NCI-H1105 treated with DMSO at 0.1 percent for 48 hours (cell line): Measurements from ENCODE around the gene CNTN5.

Experiments
- DNase-seq: peaks from one replicate; lab custom pipeline; 2025; lab: John Stamatoyannopoulos, UW

CNTN5 gene

DNA sequence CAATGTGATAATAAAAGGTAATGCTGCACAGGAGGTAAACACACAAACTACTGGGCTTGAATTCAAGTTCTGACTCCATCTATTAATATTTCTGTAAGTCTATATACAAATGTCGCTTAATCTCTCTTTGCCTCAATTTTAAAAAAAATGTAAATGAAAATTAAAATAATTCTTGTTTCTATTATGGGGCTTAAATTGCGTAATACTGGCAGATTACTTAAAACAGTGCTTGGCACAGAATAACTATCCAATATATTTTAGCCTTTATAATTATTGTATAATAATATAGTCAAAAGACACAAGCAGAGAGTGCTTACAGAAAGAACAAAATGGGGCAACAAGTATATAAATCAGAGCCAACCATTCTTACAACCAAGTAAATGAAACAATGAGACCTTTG lies 489.1 kb downstream of the CNTN5 start:
- DNase-seq, result no peak

- DNase-seq, result no peak
These were observed 492.6 kb downstream of the CNTN5 start for GRCh38 chr11:99513368-99513767.

- DNase-seq, result no peak
These were observed 498.3 kb downstream of the CNTN5 start for GRCh38 chr11:99519095-99519494.

- no peak for DNase-seq
These were observed 501.9 kb downstream of the CNTN5 start for GRCh38 chr11:99522467-99523173.

DNA sequence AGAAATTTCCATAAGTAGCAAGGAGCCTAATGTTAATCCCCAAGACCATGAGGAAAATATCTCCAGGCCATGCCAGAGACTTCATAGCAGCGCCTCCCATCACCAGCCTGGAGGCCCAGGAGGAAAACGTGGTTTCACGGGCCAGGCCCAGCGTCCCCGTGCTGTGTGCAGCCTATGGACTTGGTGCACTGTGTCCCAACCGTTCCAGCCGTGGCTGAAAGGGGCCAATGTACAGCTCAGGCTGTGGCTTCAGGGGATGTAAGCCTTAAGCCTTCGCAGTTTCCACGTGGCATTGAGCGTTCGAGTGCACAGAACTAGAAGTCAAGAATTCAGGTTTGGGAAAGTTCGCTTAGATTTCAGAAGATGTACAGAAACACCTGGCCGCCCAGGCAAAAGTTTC lies 510.7 kb downstream of the CNTN5 start:
- DNase-seq, result no peak

- no peak for DNase-seq
These were observed 514.1 kb downstream of the CNTN5 start for GRCh38 chr11:99534812-99535211.

- no peak for DNase-seq
These were observed 514.7 kb downstream of the CNTN5 start for GRCh38 chr11:99535406-99535805.

DNA sequence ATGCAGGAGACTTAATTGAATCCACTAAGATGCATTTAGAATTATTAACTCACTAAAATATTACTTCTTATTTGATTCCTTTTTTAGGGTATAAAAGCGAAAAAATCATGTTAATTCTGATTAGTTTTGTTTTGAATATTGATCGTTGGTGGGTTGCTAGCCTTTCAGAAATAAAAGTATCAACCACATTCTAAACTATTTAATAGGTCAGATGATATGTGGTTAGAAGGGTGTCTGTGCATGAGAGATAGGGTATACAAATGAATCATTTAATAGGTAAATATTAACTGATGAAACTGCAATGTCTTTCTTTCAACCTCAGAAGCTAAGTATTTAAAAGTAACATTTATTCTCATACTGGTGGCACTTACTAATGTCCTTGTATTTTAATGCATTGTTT lies 515.1 kb downstream of the CNTN5 start:
- no peak for DNase-seq

GRCh38 chr11:99537681-99538080 lies 516.9 kb downstream of the CNTN5 start:
- no peak for DNase-seq

- no peak for DNase-seq
These were observed 524.9 kb downstream of the CNTN5 start for GRCh38 chr11:99545616-99546015.

DNA sequence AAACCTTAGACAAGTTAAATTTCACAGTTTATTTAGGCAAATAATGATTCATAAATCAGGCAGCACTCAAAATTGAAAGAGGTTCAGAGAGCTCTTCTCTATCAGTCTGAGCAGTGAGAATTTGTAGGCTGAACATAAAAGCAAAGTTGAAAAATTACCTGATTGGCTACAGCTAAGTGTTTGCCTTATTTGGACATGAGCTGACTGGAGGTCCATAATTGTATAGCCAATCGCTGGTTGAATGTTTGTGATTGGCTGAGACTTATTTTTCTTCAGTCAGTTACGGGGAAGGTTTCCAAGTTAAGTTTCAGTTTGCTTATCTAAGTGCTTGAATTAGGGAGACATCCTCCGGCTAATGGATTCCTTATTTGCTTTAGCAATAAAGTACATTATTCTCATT lies 527.5 kb downstream of the CNTN5 start:
- DNase-seq, result no peak

GRCh38 chr11:99554232-99554903 lies 533.6 kb downstream of the CNTN5 start:
- no peak for DNase-seq

DNA sequence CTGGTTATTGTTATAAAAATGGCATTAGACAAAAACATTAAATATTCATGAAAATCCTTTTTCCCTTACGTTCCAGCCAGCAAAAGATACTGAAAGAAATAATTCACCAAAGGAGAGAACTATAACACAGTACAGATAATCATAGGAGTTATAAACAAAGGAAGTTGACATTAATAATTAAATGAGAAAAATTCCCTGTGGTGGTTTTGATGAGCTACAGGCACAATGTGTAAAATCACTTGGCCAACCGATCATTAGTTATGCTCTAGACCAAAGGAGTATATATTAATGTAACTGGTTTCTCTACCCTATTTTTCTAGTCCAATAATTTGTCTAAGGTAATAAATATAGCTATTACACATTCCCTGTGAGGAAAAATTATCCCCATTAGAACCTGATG lies 534.7 kb downstream of the CNTN5 start:
- DNase-seq, result no peak

DNA sequence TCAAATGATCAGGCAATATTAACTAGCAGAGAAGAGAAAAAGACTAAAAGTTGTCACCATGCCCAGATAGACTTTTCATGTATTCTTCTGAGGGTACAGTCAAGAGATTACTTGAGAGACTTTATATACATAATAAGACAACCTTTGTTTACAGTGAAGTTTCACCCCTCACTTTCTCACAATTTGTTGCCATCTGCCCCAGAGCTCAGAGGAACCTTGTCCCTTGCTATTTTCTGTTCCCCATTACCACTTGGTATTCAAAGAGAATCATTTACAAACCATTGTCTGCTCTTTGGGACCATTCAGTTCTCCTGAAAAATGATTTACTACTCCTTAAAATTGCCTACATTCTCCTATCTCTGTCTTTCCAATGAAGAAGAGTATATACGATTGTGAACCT lies 544.6 kb downstream of the CNTN5 start:
- DNase-seq, result no peak

DNA sequence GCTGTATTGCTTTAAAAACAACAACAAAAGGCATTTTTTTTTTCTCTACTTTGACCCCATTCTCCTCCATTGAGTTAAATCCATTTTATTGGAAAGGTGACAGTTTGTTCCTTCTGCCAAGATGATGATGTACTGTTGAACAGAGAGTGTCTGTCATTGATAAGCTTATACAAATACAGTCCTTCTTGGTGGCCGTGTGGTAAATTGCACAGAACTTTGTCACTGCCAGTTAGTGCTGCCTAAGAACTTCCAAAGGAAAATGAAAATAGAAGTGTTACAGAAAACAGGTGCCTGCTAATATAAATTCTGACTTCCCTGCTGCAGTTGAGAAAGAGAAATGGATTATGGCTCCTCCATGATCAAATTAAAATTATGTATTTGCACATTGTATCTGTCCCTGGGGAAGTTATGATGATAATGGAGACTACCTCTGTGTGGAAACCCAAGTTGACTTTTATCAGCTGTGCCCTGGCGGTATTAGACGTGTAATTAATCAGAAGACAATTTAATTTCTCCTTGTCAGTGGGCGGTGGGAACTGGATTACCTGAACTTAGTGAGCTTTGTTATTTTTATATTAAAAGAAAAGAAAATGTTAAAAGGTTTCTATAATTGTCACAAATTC lies 546.7 kb downstream of the CNTN5 start:
- DNase-seq, result no peak

- no peak for DNase-seq
These were observed 548.1 kb downstream of the CNTN5 start for GRCh38 chr11:99568808-99569207.

GRCh38 chr11:99571094-99571493 lies 550.3 kb downstream of the CNTN5 start:
- DNase-seq, result no peak

DNA sequence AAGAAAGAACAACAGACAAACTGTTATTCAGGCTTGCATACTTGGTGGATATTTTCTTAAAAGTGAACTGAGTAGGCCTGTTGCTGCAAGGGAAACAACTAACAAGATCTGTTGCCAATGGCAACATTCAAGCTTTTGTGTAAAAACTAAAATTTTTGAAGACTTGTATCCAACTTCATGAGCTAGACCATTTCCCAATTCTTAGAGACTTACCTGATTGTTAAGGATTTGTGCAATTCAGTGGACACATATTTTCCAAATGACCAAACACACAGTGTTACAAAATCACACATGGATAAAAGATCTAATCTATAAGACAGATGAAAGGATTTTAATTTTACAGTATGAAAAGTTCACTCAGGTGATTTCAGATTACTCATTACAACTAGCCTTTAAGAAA lies 564.1 kb downstream of the CNTN5 start:
- no peak for DNase-seq

- no peak for DNase-seq
These were observed 564.9 kb downstream of the CNTN5 start for GRCh38 chr11:99585606-99586005.

DNA sequence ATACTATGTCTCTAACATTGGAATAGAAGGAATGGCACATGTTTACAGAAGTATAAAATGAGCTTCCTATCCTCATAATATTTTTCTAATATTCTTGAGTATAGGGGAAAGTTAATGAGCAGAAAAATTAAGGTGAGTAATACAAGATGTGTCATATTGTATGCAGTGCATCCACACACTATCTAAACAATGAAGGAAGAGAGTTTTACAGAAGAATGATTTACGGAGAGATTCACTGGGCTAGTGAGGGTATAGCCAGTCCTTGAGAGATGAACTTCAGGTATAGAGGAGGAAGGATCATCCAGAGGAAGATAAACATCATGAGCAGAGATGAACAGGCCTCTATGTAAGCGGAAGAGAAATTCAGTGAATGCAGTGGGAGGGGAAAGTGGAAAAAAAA lies 569.0 kb downstream of the CNTN5 start:
- DNase-seq, result no peak

DNA sequence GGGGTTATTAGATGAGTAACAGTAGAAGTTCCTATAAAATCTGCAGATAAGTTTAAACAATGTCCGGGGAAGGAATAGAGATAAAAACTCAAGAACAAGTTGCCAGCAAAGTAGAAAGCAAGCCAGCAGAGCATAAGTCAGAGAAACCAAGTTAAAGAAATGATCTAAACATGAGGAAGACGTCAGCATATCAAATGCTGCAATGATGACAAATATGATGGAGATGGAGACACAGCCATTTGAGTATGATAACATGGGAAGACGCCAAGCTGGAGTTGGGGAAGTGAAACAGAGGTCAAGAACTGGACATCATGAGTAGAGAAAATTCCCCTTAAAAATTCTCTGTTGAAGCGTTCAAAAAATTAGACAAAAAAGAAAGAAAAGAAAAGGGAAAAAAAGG lies 571.5 kb downstream of the CNTN5 start:
- DNase-seq, result no peak

GRCh38 chr11:99593197-99593596 lies 572.4 kb downstream of the CNTN5 start:
- no peak for DNase-seq

GRCh38 chr11:99601179-99601578 lies 580.4 kb downstream of the CNTN5 start:
- no peak for DNase-seq

DNA sequence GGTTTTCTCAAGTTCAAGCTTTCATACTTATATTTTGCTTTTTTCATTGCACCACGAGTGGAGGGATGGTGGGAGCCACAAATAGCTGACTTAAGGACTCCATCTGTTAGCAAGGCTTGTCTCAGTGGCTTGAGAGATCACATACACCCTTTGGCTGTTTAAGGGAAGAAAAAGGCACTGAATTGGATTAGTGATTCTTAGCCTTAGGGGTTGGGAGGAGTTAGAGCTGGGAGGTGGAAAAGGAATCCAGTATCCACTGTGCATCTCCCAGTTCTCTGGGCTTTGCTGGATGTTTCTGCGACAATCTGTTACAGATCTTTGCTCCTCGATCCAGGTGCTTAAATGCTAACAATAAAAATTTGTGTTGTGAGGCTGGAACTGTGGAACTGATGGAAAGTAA lies 593.6 kb downstream of the CNTN5 start:
- DNase-seq, result no peak
